Measurements from ENCODE around the gene ITIH6.
"Not testable (repeated sequence)": the region's sequence is repeated elsewhere in the genome, so short reads cannot be mapped to it uniquely, and the experiment has no call there.

The ITIH6 gene, protein sequence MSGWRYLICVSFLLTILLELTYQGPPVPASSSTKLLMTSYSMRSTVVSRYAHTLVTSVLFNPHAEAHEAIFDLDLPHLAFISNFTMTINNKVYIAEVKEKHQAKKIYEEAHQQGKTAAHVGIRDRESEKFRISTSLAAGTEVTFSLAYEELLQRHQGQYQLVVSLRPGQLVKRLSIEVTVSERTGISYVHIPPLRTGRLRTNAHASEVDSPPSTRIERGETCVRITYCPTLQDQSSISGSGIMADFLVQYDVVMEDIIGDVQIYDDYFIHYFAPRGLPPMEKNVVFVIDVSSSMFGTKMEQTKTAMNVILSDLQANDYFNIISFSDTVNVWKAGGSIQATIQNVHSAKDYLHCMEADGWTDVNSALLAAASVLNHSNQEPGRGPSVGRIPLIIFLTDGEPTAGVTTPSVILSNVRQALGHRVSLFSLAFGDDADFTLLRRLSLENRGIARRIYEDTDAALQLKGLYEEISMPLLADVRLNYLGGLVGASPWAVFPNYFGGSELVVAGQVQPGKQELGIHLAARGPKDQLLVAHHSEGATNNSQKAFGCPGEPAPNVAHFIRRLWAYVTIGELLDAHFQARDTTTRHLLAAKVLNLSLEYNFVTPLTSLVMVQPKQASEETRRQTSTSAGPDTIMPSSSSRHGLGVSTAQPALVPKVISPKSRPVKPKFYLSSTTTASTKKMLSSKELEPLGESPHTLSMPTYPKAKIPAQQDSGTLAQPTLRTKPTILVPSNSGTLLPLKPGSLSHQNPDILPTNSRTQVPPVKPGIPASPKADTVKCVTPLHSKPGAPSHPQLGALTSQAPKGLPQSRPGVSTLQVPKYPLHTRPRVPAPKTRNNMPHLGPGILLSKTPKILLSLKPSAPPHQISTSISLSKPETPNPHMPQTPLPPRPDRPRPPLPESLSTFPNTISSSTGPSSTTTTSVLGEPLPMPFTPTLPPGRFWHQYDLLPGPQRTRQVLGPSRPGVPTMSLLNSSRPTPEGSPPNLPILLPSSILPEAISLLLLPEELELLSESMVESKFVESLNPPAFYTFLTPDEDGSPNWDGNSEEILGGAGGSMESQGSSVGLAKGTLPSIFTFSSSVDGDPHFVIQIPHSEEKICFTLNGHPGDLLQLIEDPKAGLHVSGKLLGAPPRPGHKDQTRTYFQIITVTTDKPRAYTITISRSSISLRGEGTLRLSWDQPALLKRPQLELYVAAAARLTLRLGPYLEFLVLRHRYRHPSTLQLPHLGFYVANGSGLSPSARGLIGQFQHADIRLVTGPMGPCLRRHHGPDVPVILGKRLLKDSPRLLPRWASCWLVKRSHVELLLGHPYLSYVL

DNA sequence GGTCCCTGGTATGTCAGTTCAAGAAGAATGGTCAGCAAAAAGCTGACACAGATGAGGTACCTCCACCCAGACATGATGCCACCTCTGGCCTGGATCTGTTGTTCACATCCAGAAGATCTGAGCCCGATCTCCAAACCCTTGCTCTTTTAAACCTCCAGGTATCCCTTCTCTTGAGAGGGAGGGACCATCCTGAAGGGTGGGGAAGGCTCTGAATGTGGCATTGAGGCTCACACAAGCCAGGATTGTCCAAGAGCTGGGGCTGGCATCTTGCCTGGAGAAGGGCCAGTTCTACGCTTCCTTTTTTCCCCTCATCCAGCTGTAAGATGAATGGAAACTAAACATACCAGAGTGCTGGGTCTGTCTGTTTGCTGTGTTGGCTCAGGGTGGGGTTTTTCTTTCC, at the start of gene ITIH6:
ITIH6 (minus strand) TSS at position 119 of the 400 bp plus-strand sequence; CDS start at position 74, 45 bp downstream.
- TF ChIP-seq, protein P1, sequence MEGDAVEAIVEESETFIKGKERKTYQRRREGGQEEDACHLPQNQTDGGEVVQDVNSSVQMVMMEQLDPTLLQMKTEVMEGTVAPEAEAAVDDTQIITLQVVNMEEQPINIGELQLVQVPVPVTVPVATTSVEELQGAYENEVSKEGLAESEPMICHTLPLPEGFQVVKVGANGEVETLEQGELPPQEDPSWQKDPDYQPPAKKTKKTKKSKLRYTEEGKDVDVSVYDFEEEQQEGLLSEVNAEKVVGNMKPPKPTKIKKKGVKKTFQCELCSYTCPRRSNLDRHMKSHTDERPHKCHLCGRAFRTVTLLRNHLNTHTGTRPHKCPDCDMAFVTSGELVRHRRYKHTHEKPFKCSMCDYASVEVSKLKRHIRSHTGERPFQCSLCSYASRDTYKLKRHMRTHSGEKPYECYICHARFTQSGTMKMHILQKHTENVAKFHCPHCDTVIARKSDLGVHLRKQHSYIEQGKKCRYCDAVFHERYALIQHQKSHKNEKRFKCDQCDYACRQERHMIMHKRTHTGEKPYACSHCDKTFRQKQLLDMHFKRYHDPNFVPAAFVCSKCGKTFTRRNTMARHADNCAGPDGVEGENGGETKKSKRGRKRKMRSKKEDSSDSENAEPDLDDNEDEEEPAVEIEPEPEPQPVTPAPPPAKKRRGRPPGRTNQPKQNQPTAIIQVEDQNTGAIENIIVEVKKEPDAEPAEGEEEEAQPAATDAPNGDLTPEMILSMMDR (IDR thresholded peaks at IDR 0.05; ENCODE audit: insufficient read depth, low read length, poor library complexity, severe bottlenecking) = no peak
- no peaks in the 10 kb centered on the region; the same call in 1 of the 2 replicates for H3K27me3 ChIP-seq (replicated peaks; ENCODE audit: control insufficient read depth, insufficient read depth, low read length)

DNA sequence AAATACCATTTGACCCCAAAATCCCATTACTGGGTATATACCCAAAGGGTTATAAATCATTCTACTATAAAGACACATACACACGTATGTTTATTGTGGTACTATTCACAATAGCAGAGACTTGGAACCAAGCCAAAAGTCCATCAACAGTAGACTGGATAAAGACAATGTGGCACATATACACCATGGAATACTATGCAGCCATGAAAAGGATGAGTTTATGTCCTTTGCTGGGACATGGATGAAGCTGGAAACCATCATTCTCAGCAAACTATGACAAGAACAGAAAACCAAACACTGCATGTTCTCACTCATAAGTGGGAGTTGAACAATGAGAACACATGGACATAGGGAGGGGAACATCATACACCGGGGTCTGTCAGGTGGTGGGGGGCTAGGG, 49.6 kb upstream of the ITIH6 start:
- H3K4me3 ChIP-seq (replicated peaks; ENCODE audit: low read depth, low read length); DNase-seq (ENCODE audit: extremely low read depth, insufficient read length); H3K27me3 ChIP-seq (replicated peaks; ENCODE audit: control insufficient read depth, insufficient read depth, low read length); H3K36me3 ChIP-seq (ENCODE audit: control insufficient read depth, insufficient read depth, low read length): not testable (repeated sequence)

More for the DNA sequence above, at the start of gene ITIH6:
- DNase-seq (ENCODE audit: extremely low read depth, insufficient read length) = no peak
- no peaks in the 10 kb centered on the region for H3K36me3 ChIP-seq (ENCODE audit: control insufficient read depth, insufficient read depth, low read length)
- H3K4me3 ChIP-seq (replicated peaks; ENCODE audit: low read depth, low read length) = no peak within 1 kb of the TSS

DNA sequence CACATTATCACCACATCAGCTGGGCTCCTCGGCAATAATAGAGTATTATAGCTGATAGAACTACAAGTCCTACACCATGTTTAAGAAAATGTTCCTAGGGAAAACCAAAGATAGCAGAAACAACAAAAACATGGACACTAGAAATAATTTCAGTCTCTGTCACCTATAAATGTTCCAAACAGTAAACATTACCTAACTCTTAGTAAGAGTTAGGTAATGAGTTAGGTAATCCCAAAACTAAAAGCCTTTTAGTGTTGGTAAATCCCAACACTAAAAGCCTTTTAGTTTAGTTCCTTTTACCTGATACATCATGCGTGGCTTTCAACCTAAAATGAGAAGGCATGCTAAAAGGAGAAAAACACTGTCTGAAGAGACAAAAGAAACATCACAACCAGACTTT, 45.0 kb upstream of the ITIH6 start:
- TF ChIP-seq, protein P1 (IDR thresholded peaks at IDR 0.05; ENCODE audit: insufficient read depth, low read length, poor library complexity, severe bottlenecking) = no peak
- DNase-seq (ENCODE audit: extremely low read depth, insufficient read length) = no peak
- no peaks in the 10 kb centered on the region for H3K36me3 ChIP-seq (ENCODE audit: control insufficient read depth, insufficient read depth, low read length)
- H3K4me3 ChIP-seq (replicated peaks; ENCODE audit: low read depth, low read length) = no peak overlapping the region
- no peaks in the 10 kb centered on the region for H3K27me3 ChIP-seq (replicated peaks; ENCODE audit: control insufficient read depth, insufficient read depth, low read length)

DNA sequence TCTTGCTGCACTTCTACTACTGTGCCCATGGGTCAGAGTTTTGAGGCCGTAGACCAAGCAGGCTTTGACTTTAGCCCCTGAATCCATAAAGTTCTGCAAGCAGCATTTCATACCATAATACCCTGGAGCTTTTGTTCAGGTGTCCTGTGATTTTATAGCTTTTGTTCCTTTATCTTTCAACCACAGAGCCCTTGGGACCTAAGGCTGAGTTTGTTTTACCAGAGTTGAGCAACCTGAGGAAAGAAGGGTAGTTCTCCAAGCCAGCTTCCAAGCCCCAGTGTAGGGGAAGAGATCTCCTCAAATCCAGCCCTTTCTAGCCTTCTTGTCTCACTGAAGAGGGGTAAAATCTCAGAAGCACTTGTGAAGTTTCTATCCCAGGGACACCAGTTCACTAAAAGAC, 44.6 kb upstream of the ITIH6 start:
- Histone ChIP-seq H3K4me3 (replicated peaks; ENCODE audit: low read depth, low read length) (no peak overlapping the region), H3K36me3 (ENCODE audit: control insufficient read depth, insufficient read depth, low read length) (no peaks in the 10 kb centered on the region), H3K27me3 (replicated peaks; ENCODE audit: control insufficient read depth, insufficient read depth, low read length) (no peaks in the 10 kb centered on the region)
- DNase-seq (ENCODE audit: extremely low read depth, insufficient read length) = no peak
- TF ChIP-seq, protein P1 (IDR thresholded peaks at IDR 0.05; ENCODE audit: insufficient read depth, low read length, poor library complexity, severe bottlenecking) = no peak

DNA sequence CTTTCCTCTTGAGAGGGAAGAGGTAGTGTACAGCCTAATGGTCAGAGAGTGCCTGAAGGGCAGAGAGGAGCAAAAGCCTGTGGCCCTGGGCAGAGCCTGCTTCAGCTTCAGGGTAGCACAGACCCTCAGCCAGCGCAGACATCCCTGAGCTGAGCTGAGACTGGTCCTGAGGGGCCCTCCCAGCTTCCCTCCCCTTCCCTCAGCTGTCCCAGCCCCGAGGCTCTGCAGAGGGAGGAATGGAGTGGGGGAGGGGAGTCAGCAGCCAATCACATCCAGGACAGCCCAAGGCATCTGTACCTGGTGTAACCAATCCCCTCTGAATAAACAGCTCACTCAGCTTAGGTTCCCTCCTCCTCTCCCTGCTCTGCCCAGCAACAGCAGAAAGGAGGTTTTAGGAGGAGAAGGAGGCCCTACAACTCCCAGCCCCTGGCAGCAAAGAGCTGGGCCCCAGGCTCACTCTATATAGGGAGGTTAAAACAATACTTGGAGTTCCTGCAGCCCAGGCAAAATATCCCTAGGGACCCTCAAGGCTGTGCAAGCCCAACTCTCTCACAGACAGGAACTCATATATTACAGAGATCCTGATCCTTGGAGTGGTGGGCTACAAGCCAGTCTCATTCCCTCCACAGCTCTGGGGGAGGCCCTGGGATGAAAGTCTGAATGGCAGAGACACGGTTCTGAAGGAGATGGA, 43.3 kb upstream of the ITIH6 start:
- H3K36me3 ChIP-seq (ENCODE audit: control insufficient read depth, insufficient read depth, low read length); H3K4me3 ChIP-seq (replicated peaks; ENCODE audit: low read depth, low read length); DNase-seq (ENCODE audit: extremely low read depth, insufficient read length); H3K27me3 ChIP-seq (replicated peaks; ENCODE audit: control insufficient read depth, insufficient read depth, low read length): not testable (repeated sequence)

DNA sequence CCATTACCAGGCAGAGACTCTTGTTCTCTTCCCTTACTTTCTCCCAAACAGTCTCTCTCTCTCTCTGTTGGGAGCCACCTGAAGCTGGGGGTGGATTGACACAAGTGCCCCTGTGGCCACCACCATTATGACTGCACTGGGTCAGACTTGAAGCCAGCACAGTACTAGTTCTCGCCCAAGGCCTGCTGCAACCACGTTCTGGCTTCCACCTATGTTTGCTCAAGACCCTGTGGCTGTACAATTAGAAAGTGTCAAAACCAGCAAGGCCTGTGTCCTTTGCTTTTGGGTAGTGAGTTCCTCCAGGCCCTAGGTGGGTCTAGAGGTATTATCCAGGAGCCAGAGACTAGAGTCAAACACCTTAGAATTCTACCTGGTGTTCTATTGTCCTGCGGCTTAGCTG, 40.5 kb upstream of the ITIH6 start:
- Histone ChIP-seq H3K27me3 (replicated peaks; ENCODE audit: control insufficient read depth, insufficient read depth, low read length) (no peaks in the 10 kb centered on the region), H3K36me3 (ENCODE audit: control insufficient read depth, insufficient read depth, low read length) (no peaks in the 10 kb centered on the region), H3K4me3 (replicated peaks; ENCODE audit: low read depth, low read length) (no peak overlapping the region)
- TF ChIP-seq, protein P1 (IDR thresholded peaks at IDR 0.05; ENCODE audit: insufficient read depth, low read length, poor library complexity, severe bottlenecking) = no peak
- no peak for DNase-seq (ENCODE audit: extremely low read depth, insufficient read length)
